ENCODE measurements around the gene CCDC91.

GRCh38 chr12:28378736-28379135, 188.5 kb downstream of the CCDC91 start:
- TF ChIP-seq TAF1 (IDR thresholded peaks at IDR 0.05; ENCODE audit: borderline replicate concordance, low read depth, low read length) = no peak
- TF ChIP-seq POLR2A (IDR thresholded peaks at IDR 0.05; ENCODE audit: low read depth, low read length) = no peak
- TF ChIP-seq POLR2AphosphoS5 (IDR thresholded peaks at IDR 0.05; ENCODE audit: low read depth, low read length) = no peak
